PC-3 (cell line): ENCODE results near the gene DGCR2.

Experiments used
- EZH2 ChIP-seq: fragments of 300-600 bp; sonication (generic); IDR thresholded peaks from one replicate; pipeline ENCODE4 v1.6.1; 2017; ENCODE audit warnings: antibody characterized with exemption, mild to moderate bottlenecking, low read length; ENCODE audit not compliant: unreplicated experiment
- EZH2phosphoT487 ChIP-seq: fragments of 300-600 bp; sonication (generic); IDR thresholded peaks from 2 replicates; pipeline ENCODE4 v1.6.1; 2018; ENCODE audit warnings: mild to moderate bottlenecking, antibody characterized with exemption, low read length, borderline replicate concordance
- TF ChIP-seq, protein P1 (sequence below): fragments of 300-600 bp; sonication (generic); conservative IDR thresholded peaks from 2 replicates; pipeline ENCODE4 v1.5.1; 2017; ENCODE audit warnings: antibody characterized with exemption, low read depth, mild to moderate bottlenecking, low read length

- no peak for TF ChIP-seq EZH2
- TF ChIP-seq, protein P1, sequence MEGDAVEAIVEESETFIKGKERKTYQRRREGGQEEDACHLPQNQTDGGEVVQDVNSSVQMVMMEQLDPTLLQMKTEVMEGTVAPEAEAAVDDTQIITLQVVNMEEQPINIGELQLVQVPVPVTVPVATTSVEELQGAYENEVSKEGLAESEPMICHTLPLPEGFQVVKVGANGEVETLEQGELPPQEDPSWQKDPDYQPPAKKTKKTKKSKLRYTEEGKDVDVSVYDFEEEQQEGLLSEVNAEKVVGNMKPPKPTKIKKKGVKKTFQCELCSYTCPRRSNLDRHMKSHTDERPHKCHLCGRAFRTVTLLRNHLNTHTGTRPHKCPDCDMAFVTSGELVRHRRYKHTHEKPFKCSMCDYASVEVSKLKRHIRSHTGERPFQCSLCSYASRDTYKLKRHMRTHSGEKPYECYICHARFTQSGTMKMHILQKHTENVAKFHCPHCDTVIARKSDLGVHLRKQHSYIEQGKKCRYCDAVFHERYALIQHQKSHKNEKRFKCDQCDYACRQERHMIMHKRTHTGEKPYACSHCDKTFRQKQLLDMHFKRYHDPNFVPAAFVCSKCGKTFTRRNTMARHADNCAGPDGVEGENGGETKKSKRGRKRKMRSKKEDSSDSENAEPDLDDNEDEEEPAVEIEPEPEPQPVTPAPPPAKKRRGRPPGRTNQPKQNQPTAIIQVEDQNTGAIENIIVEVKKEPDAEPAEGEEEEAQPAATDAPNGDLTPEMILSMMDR: no peak
- TF ChIP-seq EZH2phosphoT487: no peak
These were observed 27.8 kb upstream of the DGCR2 start, which contains the start of gene GSC2 for GRCh38 chr22:19149991-19150390.
